GM19328 (cell line): ENCODE results near the gene IL1RN.

Source experiments
- ATAC-seq: cut with Tn5 transposase; IDR thresholded peaks from one replicate; pipeline ENCODE4 v1.9.1; 2021; ENCODE audit warnings: mild to moderate bottlenecking, moderate library complexity; ENCODE audit not compliant: unreplicated experiment

Gene IL1RN

DNA sequence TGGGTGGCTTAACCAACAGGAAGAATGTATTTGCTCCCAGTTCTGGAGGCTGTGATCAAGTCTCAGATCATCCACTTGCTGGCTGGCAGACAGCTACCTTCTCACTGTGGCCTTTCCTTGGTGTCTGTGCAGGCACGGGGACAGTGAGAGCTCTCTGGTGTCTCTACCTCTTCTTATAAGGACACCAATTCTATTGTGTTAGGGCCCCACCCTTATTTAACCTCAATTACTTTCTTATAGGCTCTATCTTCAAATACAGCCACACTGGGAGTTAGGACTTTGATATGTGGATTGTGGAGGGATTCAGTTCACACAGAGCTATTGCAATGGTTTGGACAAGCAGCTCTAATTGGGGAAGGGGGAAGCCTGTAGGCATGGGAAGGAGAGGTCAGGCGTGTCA is 25.3 kb upstream of the IL1RN start:
- no peak for ATAC-seq

DNA sequence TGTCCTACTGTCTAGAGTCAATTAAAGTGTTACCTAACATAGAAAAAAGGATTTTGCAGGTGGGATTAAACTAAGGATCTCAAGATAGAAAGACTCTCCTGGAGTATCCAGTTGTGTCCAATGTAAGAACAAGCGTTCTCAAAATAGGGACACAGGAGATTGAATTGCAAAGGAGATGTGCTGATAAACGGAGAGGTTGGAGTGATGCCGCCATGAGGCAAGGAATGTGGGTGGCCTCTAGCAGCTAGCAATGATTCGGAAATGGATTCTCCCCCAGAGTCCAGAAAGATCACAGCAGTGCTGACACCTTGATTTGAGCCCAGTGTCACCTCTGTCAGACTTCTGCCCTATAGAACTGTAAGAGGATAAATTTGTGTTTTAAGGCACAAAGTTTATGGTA is 24.1 kb upstream of the IL1RN start:
- no peak for ATAC-seq

DNA sequence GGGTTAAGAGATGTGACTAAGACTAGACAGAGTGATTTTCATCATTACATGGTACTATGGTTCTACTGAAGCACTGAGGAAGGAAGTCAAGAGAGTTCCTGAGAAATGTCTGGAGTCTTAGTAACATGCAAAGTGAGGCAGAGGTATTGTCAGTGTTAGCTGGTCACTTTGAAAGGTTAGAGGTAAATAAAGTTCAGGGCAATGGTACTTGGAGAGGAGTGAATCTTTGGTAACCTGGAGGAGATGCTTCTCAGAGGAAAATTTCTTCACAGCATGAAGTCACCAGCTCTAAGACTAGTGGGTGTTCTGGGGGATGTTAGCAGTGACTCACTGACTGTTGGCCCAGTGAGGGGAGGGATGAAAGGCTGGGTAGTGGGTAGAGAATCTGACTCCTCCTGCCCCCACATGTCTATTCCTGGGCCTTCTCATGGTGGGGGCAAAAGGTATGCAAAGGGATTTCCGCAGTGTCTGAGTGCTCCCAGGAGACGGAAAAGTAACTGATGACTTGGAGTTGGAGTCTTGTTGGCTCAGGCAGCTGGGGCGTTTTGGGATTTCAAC is 23.3 kb upstream of the IL1RN start:
- no peak for ATAC-seq

DNA sequence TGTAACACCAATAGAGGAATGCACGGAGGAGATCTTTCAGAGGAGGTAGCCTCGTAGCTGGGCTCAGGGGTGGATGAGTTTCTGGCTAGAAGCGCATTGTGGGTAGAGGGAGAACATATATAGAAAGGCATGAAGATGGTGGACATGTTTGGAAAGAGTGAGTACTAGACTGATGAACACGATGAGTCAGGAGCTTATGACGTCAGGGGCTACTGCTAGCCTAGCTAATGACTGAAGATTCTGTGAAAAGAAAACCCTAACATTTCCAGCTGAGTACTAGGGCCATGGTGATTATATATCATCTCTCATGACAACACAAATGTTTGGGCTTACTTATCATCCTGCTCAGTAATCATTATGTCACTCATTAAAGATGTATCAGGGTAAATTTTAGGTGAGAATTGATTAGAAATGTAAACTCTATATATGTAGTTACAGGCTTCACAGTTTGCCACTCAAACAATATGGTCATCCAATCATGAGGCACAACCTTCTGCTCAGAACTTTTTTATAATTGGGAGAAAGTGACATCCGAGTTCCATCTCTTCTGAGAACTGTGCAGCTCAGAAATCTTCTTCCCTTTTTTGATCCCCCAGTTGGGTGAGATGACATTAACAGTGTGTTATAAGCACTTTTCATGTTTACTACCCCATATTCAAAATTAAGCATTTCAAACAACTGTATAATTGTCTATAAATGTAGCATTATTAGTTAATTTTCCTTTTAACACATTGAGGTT is 22.2 kb upstream of the IL1RN start:
- ATAC-seq = no peak

DNA sequence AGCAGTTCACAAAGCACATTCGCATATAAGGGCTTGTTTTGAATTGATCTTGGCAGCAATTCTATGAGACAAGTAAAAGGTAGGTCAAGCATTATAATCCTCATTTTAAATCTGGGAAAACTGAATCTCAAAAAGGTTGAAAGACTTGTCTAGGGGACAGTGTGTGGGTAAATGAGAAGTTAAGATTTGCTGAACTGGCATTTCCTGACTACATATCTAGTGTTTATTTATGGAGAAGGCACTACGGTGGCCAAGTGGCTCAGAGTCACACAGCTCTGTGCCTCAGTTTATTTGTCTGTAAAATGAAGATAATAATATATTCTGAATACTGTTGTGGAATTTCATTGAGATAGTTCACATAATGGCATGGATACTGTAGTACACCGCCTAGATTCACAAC is 16.3 kb upstream of the IL1RN start:
- ATAC-seq = no peak

DNA sequence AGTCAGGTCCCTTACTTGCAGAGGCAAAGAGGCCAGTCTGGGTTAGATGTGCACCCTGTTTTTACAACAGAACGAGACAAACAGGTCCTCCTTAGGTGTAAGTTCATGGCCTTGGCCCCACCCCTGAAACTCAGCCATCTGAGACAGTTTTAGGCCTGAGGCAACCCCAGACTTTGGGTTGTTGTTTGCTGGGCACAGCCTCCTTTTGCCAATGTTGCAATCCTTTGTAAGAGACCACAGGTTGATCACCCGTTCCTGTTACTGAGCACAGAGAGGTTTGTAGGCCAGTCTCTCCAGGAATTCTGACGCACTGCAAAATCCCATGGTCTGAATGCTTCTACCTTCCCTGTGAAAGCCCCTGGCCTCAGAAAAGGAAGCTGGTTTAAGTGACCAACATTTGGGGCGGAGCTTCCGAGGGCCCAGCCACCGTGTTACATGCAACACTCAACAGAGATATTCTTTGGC is 15.5 kb upstream of the IL1RN start:
- no peak for ATAC-seq

DNA sequence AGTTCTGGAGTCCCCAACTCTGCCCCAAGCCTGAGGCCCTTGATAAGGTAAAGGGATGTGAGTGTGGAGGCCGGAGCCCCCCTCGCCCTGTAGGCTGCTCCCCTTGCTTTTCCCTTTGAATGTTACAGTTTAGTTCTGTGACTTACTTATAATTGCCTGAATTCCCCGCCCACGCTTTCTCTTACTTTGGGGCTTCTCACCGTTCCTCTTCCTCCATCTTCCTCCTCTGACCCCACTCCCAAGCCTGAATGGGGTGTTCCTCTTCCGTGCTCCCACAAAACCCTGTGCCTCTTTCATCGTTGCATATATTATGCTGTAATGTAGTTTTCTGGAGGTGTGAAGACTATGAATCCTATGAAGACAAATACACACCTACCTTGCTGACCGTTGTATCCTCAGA is 15.0 kb upstream of the IL1RN start:
- ATAC-seq = no peak

DNA sequence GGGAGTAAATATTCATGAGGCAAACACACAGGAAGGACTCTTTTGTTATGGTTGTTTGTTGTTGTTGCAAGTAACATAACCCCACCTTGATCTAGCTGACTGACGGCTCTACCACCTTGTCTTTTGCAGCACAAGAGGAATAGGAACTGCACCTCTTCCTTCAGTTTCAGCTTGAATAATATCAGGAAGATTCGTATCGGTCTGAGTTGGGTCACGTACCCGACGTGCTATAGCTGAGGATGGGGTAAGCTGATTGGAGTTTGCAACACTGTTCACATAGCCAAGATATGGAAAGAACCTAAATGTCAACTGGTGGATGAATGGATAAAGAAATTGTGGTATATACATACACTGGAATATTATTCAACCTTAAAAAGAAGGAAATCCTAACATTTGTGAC is 14.5 kb upstream of the IL1RN start:
- ATAC-seq = no peak

DNA sequence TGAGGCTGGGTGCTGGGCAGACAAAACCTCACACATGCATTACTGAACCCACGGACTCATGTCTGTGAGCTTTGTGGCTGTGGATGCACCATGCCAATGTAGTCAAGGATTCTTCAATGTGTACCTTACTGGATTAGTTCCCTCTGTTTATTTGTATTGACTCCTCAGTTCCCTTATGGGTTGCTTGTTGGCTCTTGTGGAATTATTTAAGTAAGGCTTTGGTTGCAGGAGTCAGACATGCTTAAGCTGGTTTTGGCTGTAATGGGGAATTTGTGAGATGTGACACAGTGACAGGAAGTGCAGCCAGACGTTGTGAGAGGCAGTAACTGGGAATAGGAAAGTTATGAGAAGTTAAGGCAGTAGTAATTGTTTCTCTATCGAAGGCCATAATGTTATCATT is 13.6 kb upstream of the IL1RN start:
- ATAC-seq = no peak

DNA sequence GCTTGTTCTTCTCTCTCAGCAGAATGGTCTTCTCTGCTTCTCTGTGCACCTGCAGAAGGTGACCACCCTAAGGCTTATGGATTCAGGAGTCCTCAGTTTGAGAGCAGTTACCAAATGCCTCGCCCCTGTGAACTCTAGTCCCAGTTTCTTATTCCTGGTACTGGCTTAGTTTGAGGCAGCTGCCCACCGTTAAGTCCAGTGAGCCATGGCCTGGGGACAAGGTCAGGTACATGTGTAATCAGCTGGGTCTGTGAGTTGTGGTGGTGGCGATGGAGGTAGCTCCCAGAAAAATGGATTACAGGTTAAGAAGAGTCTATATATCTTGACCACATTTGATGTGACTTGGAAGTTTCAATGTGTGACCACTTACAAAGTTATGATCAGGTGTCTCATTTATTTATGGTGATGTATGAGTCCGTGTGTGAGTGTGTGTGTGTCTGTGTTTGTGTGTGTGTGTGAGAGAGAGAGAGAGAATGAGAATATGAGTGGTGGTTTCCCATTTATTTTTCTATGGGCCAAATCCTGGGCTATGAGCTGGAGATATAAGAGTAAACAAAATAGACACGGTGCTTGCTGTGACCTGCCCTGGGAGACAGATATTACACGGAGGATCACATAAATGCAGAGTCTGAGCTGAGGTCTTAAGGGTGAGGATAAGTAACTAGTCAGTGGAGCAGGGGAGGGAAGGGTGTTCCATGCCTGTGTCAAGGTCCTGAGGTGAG is 13.0 kb upstream of the IL1RN start:
- ATAC-seq = no peak

DNA sequence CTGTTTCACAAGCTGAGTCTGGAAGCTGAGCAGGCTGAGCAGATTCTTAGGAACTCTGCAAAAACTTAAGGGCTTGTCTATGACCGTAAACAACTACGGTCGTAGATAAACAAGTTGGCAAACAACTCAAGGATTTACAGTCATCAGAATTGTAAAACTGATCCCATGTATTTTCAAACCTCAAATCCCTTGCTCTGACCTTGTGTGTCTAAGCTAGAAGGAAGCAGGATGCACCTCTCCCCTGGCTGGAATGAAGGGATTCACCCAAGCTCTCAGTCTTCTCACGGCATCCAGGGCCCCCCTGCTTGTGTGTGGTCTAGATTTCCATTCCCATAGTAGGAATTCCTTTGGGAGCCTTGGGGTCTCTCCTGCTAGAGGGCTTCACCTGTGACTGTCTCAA is 12.4 kb upstream of the IL1RN start:
- no peak for ATAC-seq

DNA sequence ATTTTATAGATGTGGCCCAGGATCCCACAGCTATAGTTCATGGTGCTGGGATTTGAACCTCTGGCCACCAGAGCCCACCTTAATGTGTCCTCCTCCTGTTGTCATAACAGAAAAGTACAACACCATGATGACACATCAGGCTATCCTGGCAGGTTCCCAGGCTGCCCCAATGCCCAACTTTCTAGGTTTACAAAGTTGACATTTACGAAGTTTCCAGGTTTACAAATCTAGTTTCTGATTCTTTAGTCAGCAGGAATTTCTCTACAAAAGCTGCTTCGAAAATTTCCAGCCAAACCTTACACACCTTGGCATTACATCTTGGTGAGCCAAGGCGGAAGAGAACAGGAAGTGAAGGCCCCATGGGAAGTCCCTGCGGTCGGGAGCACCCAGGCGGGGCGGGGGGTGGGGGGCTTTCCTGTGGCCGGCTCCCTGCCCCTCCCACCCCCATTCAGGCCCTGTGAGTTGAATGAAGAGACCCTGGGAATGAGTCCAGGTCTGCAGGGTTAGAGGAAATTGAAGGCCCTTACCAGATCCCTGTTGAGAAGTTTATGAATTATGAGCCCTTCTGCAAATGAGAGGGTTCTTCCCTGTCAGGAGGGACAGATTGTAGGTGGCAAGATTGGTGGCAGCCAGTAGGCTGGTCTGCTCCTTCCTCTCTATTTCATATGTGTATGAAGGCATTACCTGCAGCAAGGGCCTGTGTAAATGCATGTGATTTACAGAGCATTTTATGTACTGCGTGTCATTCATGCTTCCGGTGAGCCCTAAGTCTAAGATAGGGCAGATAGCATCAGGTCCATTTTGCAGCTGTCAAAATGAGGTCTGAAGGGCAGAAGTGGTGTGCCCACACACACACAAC is 11.1 kb upstream of the IL1RN start:
- no peak for ATAC-seq

DNA sequence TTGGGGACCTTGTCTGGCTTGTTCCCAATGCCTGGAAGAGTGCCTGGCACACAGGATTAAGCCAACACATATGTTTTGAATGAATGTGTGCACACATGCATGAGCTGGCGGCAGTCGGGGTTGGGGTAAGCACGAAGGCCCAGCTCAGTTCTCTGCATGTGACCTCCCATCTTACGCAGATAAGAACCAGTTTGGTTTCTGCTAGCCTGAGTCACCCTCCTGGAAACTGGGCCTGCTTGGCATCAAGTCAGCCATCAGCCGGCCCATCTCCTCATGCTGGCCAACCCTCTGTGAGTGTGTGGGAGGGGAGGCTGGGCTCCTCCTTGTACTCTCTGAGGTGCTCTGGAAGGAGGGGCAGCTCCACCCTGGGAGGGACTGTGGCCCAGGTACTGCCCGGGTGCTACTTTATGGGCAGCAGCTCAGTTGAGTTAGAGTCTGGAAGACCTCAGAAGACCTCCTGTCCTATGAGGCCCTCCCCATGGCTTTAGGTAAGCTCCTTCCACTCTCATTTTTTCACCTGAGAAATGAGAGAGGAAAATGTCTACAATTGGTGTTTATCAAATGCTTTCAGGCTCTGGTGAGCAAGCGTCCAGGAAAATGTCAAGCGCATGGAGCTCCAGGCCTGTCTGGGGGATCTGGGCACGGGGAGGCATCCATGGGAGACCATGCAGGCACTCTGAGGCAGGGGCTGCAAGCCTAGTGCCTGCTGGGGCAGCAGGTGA is 9.7 kb upstream of the IL1RN start:
- no peak for ATAC-seq

DNA sequence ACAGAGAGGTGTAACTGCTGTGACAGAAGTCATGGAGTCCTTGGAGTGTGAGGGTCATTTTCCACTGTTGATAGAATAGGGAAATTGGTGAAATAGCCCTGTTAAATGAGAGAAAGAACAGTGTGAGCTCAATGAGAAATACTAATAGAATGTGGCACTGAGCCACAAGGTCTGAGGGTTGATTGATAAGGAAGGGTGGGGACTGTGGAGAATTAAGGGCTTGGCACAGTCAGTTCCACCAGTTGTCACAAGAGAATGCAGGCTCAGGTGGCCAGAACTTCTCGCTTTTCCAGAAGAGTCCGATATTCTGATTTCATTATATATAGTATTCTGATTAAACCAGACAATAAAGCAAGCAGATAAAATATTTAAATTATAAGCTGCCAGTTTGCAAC is 9.1 kb upstream of the IL1RN start:
- ATAC-seq = no peak

DNA sequence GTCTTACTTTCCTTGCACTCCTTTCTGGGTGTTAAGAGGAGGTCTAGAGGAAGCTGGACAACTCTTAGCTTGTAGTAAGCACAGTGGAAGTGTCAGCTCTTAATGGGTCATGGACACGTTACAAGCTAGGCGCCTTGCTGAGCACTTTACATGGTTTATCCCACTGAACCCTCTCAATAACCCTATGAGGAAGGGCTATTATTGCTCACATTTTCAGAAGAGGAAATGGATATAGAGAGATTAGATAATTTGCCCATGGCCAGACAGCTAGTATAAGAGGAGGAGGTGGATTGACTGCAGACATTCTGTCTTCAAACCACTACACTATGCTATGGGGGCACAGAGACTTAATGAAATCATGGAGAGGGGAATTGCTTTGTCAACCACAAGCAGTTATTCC is 8.3 kb upstream of the IL1RN start:
- ATAC-seq = no peak

DNA sequence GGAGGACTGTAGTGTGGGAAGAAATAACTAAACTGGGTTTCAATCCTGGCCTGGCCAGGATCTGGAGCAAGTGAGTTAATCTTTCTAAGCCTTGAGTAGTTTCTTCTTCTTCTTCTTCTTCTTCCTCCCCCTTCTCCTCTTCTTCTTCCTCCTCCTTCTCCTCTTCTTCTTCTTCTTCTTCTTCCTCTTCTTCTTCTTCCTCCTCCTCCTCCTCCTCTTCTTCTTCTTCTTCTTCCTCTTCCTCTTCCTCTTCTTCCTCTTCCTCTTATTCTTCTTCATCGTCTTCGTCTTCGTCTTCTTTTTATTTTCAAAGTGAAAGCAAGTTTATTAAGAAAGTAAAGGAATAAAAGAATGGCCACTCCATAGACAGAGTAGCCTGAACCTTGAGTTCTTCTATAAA is 6.5 kb upstream of the IL1RN start:
- ATAC-seq = no peak

DNA sequence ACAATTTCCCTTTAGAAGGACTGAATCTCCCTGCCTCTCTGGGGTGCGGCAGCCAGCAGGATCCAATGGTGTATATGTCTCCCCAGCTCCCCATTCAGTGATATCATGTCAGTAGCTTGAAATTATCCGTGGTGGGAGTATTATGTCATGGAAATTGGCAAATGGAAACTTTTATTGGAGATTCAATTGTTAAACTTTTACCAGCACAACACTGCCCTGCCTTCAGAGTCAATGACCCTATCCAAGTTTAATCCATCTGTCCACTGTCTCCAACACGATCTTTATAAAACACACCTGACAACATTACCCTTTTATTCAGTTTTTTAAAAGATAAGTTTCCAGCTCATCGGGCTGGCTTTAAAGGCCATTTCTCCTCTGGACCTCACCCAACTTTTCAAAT is 5.0 kb upstream of the IL1RN start:
- ATAC-seq = no peak

DNA sequence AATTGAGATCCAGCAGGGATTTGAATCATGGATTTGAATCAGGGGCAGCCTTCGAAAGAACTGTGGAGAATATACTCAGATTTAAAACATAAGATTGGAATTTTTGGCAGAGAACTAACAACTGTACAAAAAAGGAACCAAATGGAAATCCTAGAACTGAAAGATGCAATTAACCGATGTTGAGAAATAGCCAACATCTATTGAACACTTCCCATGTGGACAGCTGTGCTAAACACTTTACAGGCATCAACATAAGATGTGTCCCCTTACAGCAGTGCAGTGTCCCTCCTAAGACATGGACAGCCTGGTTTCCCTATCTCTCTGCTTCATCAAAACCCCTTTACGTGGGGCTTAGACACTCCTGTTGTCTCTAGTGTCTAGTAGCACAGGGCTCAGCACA is 3.7 kb upstream of the IL1RN start:
- ATAC-seq = no peak

DNA sequence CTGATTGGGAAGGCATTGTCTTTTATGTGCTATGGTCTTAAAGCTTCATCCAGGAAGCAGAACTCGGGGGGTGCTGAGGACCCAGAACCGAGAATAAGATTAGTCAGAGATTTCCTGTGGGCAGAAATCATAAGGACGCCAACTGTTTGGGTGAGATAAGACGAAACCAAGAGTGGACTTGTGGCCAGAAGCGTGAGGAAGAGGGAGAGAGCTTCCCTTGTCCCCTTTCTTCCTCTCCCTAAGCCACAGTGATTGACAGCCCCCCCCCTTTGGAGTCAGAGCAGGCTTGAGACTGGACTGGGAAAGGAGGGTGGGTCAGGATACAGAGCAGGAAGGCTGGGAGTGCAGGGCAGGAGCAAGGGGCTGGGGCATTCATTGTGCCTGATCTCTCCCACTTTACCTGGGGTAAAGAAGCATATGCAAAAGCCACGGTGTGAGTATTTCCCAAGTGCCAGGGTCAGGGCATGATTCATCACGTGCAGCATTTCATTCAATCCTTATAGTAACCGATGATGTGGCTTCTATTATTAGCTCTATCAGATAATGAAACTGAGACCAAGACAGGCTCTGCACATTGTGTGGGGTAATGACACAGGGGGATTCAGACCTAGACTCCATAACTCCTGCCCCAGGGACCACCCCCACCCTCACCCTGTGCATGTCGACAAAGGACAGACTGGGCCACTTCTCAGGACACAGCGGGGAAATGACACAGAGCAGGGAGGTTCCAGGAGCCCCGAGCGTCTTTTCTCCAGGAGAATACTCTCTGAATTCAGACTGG is 3.0 kb upstream of the IL1RN start:
- no peak for ATAC-seq
